HepG2 (cell line): Measurements from ENCODE around the gene HS3ST3B1. TPM values are rescaled to one million over a fixed set of nuclear protein-coding genes. Genes with fewer than 3 reads are reported as not detected.

Source experiments
- ATAC-seq: fragments of 200-7000 bp; cut with Tn5 transposase; 3 replicates; pipeline ENCODE4 v1.9.1; 2020; ENCODE audit warnings: mild to moderate bottlenecking, moderate library complexity
- BruUV-seq: library from RNA; stranded (reverse); fragments of 400-500 nt; replicated peaks from 2 replicates; lab custom pipeline; 2021; lab: Mats Ljungman, UMichigan
- CTCF ChIA-PET: fragments of 300-600 bp; formaldehyde crosslinking; extraction: SDS; loops from one replicate; lab custom pipeline; 2021; ENCODE audit warnings: low total read pairs, inconsistent platforms, low intra/inter-chr PET ratio; lab: Yijun Ruan, JAX
- POLR2A ChIA-PET: fragments of 350-600 bp; sonication (Branson Sonifier 250); formaldehyde crosslinking; loops from one replicate; lab custom pipeline; 2020; ENCODE audit warnings: antibody characterized with exemption, inconsistent platforms; lab: Yijun Ruan, JAX
- DNase-seq: peaks from one replicate; pipeline ENCODE4 v3.0.0-alpha.2; 2015; ENCODE audit warnings: low spot score
- FAIRE-seq: peaks from 3 replicates; lab custom pipeline; 2011; peaks lifted over from hg19 to GRCh38; lab: Jason Lieb, UNC
- H2AFZ ChIP-seq: one replicate; pipeline ENCODE4 v1.6.1; 2011; ENCODE audit warnings: low read length, inconsistent platforms
- H3K27ac ChIP-seq: fragments of 300-600 bp; 3 replicates; pipeline ENCODE4 v1.8.0; 2011; ENCODE audit warnings: mixed run types, mild to moderate bottlenecking, mixed read lengths, low read length, inconsistent platforms; ENCODE audit not compliant: insufficient read depth; ENCODE audit errors: extremely low read length
- H3K27me3 ChIP-seq, 2 experiments: fragments of 200-600 bp in 1 of 2; 2 replicates in 1 of 2; 3 replicates in 1 of 2; pipeline versions ENCODE4 v1.6.0 to v1.8.0; 2011; ENCODE audit warnings: low read length in 2 of 2, mild to moderate bottlenecking in 2 of 2, moderate library complexity in 2 of 2, inconsistent platforms in 1 of 2; ENCODE audit not compliant: insufficient read depth in 2 of 2, control insufficient read depth in 1 of 2
- H3K36me3 ChIP-seq, 2 experiments: fragments of 200-600 bp in 1 of 2; replicated peaks in 1 of 2; 2 replicates in 1 of 2; 3 replicates in 1 of 2; pipeline versions ENCODE4 v1.5.1 to v1.8.0; 2011; ENCODE audit warnings: low read length in 2 of 2, inconsistent platforms in 1 of 2; ENCODE audit not compliant: insufficient read depth in 2 of 2, control insufficient read depth in 1 of 2
- H3K4me1 ChIP-seq: 2 replicates; pipeline ENCODE4 v1.5.1; 2012; ENCODE audit warnings: low read length, inconsistent platforms; ENCODE audit not compliant: insufficient read depth
- H3K4me2 ChIP-seq: 2 replicates; pipeline ENCODE4 v1.6.0; 2011; ENCODE audit warnings: low read depth, low read length, inconsistent platforms
- H3K4me3 ChIP-seq, 3 experiments: fragments of 200-600 bp in 1 of 3; sonication (generic), shearing (Covaris generic) in 1 of 3; replicated peaks in 1 of 3; 2 replicates each; pipeline ENCODE4 v1.5.1; 2011 to 2016; ENCODE audit warnings: low read length in 3 of 3, inconsistent platforms in 2 of 3, low read depth in 2 of 3, mild to moderate bottlenecking in 2 of 3, control low read depth in 1 of 3, mixed read lengths in 1 of 3; ENCODE audit not compliant: insufficient read depth in 1 of 3
- H3K79me2 ChIP-seq: one replicate; pipeline ENCODE4 v1.6.1; 2011; ENCODE audit warnings: low read length, inconsistent platforms; ENCODE audit not compliant: insufficient read depth
- H3K9ac ChIP-seq: 2 replicates; pipeline ENCODE4 v1.6.0; 2011; ENCODE audit warnings: mild to moderate bottlenecking, low read depth, low read length, inconsistent platforms; ENCODE audit not compliant: insufficient read depth
- H3K9me3 ChIP-seq: 2 replicates; pipeline ENCODE4 v1.5.1; 2012; ENCODE audit warnings: mild to moderate bottlenecking, low read length
- H4K20me1 ChIP-seq: 2 replicates; pipeline ENCODE4 v1.6.0; 2011; ENCODE audit warnings: inconsistent platforms, mild to moderate bottlenecking, low read length, moderate library complexity; ENCODE audit not compliant: insufficient read depth
- ATM ChIP-seq: fragments of 450-650 bp; IDR thresholded peaks from 2 replicates; pipeline ENCODE4 v1.7.1; 2017; ENCODE audit warnings: mild to moderate bottlenecking, borderline replicate concordance
- BHLHE40 ChIP-seq: IDR thresholded peaks from 2 replicates; pipeline ENCODE4 v1.6.1; 2011; ENCODE audit warnings: low read length, improper control_type of control experiment
- CBFB ChIP-seq: sonication (generic); formaldehyde crosslinking; IDR thresholded peaks from 2 replicates; pipeline ENCODE4 v1.4.0; 2020; ENCODE audit warnings: missing genetic modification reagents
- CREB1 ChIP-seq, 2 experiments: fragments of 450-650 bp in 1 of 2; IDR thresholded peaks; 2 replicates each; pipeline ENCODE4 v1.6.1; 2016 to 2017; ENCODE audit warnings: control low read depth in 1 of 2, mild to moderate bottlenecking in 1 of 2, missing compliant biosample characterization in 1 of 2, missing genetic modification characterization in 1 of 2
- HNRNPK ChIP-seq: fragments of 200-400 bp; formaldehyde crosslinking; IDR thresholded peaks from 2 replicates; pipeline ENCODE4 v1.6.1; 2018; ENCODE audit warnings: low read length, low read depth, moderate library complexity, mild to moderate bottlenecking; ENCODE audit not compliant: poor library complexity, severe bottlenecking
- IRF2 ChIP-seq: IDR thresholded peaks from 2 replicates; pipeline ENCODE4 v1.6.1; 2018; ENCODE audit warnings: missing genetic modification reagents, missing compliant biosample characterization
- NFIC ChIP-seq: IDR thresholded peaks from 2 replicates; pipeline ENCODE4 v1.6.1; 2012; ENCODE audit warnings: mild to moderate bottlenecking, low read length, inconsistent platforms
- NONO ChIP-seq, 2 experiments: fragments of 450-650 bp in 1 of 2; sonication (generic) in 1 of 2; formaldehyde crosslinking in 1 of 2; IDR thresholded peaks in 1 of 2; conservative IDR thresholded peaks in 1 of 2; 2 replicates each; pipeline versions ENCODE4 v1.6.1 to v1.8.0; 2017 to 2022; ENCODE audit warnings: mild to moderate bottlenecking in 1 of 2, missing genetic modification reagents in 1 of 2, moderate library complexity in 1 of 2
- NR1H2 ChIP-seq: sonication (generic); formaldehyde crosslinking; IDR thresholded peaks from 2 replicates; pipeline ENCODE4 v1.8.1; 2022; ENCODE audit warnings: low read depth, missing genetic modification reagents, borderline replicate concordance
- SAP130 ChIP-seq: IDR thresholded peaks from 2 replicates; pipeline ENCODE4 v1.6.1; 2016; ENCODE audit warnings: low read depth
- SSRP1 ChIP-seq: IDR thresholded peaks from 2 replicates; pipeline ENCODE4 v1.6.1; 2016; ENCODE audit warnings: control low read depth
- YY1 ChIP-seq: IDR thresholded peaks from 2 replicates; pipeline ENCODE4 v1.6.1; 2011; ENCODE audit warnings: low read length, low read depth, moderate library complexity, mild to moderate bottlenecking; ENCODE audit not compliant: insufficient read depth, insufficient replicate concordance
- ZC3H4 ChIP-seq: sonication (generic); formaldehyde crosslinking; IDR thresholded peaks from 2 replicates; pipeline ENCODE4 v1.4.0; 2020; ENCODE audit warnings: missing genetic modification reagents, borderline replicate concordance
- ZMYM3 ChIP-seq: sonication (generic); formaldehyde crosslinking; IDR thresholded peaks from 2 replicates; pipeline ENCODE4 v1.5.1; 2020; ENCODE audit warnings: mild to moderate bottlenecking, missing genetic modification reagents
- ZNF101 ChIP-seq: sonication (generic); formaldehyde crosslinking; IDR thresholded peaks from 2 replicates; pipeline ENCODE4 v1.4.0; 2020; ENCODE audit warnings: mild to moderate bottlenecking, low read depth, missing genetic modification reagents, borderline replicate concordance
- ZNF33A ChIP-seq: sonication (generic); formaldehyde crosslinking; IDR thresholded peaks from 2 replicates; pipeline ENCODE4 v1.5.1; 2020; ENCODE audit warnings: missing genetic modification reagents, mild to moderate bottlenecking, moderate library complexity, borderline replicate concordance
- ZNF747 ChIP-seq: sonication (generic); formaldehyde crosslinking; IDR thresholded peaks from 2 replicates; pipeline ENCODE4 v1.8.1; 2023; ENCODE audit warnings: missing genetic modification reagents, mild to moderate bottlenecking, borderline replicate concordance
- WGBS: methylation state at CpG from one replicate; pipeline ENCODE4 v1.1.6; 2017; ENCODE audit warnings: low lambda C conversion rate; 5-methylcytosine and 5-hydroxymethylcytosine counted together
- in situ Hi-C: cut with HindIII; loops from 2 replicates; pipeline ENCODE4 v1.10.0; 2017; ENCODE audit warnings: low pct_unique_long_range_greater_than_20kb; ENCODE audit not compliant: extremely low pct_ligation_motif_present
- intact Hi-C: fragments of 100-400 bp; cut with micrococcal nuclease; formaldehyde crosslinking; loops from one replicate; pipeline ENCODE4 v1.10.0; 2022; ENCODE audit not compliant: unreplicated experiment
- polyA plus RNA-seq, 8 experiments: library from polyadenylated mRNA; depleted of rRNA in 3 of 8; stranded (reverse) in 7 of 8; unstranded in 1 of 8; fragments of >200 nt; fragmentation: Illumina TruSeq in 4 of 8; extraction: Trizol in 4 of 8; gene quantifications; 2 replicates each; pipeline versions ENCODE4 v1.2.1 to v1.2.3, GENCODE V29; 2011 to 2016; ENCODE audit warnings: low read depth in 4 of 8, missing spikeins in 1 of 8, mixed read lengths in 1 of 8; ENCODE audit not compliant: insufficient read depth in 1 of 8
- total RNA-seq, 5 experiments: library from RNA; depleted of rRNA; stranded (reverse); fragments of >200 nt; fragmentation: Illumina TruSeq; extraction: Trizol; gene quantifications; 2 replicates each; pipeline ENCODE4 v1.2.3, GENCODE V29; 2016; ENCODE audit warnings: low read depth in 1 of 5
- TF ChIP-seq, protein P1 (sequence below): sonication (generic); formaldehyde crosslinking; IDR thresholded peaks from 2 replicates; pipeline ENCODE4 v1.5.0; 2020; ENCODE audit warnings: mild to moderate bottlenecking, missing genetic modification reagents, borderline replicate concordance

HS3ST3B1 gene
- total and polyA plus RNA-seq, 2 of the 13 experiments (the other 11 are each of a cell fraction or from before 2014, with no cell fraction given), result 15.7 to 39.5 TPM

DNA sequence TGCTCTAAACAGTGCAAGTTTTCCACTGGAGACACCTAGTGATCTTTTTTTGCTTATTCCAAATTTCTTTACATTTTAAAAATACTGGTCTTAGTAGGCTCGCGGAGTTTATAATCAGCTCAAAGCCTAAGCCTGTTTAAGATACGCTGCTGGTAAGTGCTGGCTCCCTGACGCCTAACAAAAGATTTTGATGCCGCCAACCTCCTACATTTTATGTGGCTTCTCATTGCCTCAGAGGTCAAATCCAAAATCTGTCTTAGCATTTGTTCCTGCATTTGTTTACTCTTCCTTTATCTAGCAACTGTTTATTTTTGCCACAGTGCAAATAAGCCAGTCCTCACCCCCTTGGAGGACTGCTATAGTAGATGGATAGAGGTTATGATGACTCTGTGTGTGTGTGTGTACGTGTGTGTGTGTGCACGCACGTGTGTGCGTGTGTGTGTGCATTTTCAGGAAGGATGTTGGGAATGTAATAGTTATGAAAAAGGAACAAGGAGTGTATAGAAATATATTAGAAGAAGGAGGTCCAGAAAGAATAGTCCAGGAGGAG lies 24.8 kb downstream of the HS3ST3B1 start:
- in situ Hi-C loops, result no loop called here
- CTCF ChIA-PET, result no interaction called here
- TF ChIP-seq ATM (no peak), ZNF101 (CRISPR knock-in tag) (no peak), NFIC (peak; percentile 55; the same call in 1 of the 2 replicates), BHLHE40 (peak; percentile 89), IRF2 (CRISPR knock-in tag) (no peak), ZMYM3 (no peak), CBFB (CRISPR knock-in tag) (no peak), SSRP1 (peak; percentile 35; the same call in 1 of the 2 replicates), ZNF747 (CRISPR knock-in tag) (no peak), ZNF33A (CRISPR knock-in tag) (0 out of 2 replicates have a peak, but pooled peaks have one; percentile 25), NONO (IDR thresholded peaks at IDR 0.05) (no peak), NONO (CRISPR knock-in tag; conservative IDR thresholded peaks at IDR 0.05) (peak; percentile 43; the same call in 1 of the 2 replicates), ZC3H4 (CRISPR knock-in tag) (no peak), CREB1 (IDR thresholded peaks at IDR 0.05) (no peak), CREB1 (CRISPR knock-in tag; IDR thresholded peaks at IDR 0.05) (peak; percentile 46; the same call in 1 of the 2 replicates), NR1H2 (CRISPR knock-in tag) (no peak), HNRNPK (no peak), SAP130 (peak; percentile 60), YY1 (no peak)
- TF ChIP-seq, protein P1, sequence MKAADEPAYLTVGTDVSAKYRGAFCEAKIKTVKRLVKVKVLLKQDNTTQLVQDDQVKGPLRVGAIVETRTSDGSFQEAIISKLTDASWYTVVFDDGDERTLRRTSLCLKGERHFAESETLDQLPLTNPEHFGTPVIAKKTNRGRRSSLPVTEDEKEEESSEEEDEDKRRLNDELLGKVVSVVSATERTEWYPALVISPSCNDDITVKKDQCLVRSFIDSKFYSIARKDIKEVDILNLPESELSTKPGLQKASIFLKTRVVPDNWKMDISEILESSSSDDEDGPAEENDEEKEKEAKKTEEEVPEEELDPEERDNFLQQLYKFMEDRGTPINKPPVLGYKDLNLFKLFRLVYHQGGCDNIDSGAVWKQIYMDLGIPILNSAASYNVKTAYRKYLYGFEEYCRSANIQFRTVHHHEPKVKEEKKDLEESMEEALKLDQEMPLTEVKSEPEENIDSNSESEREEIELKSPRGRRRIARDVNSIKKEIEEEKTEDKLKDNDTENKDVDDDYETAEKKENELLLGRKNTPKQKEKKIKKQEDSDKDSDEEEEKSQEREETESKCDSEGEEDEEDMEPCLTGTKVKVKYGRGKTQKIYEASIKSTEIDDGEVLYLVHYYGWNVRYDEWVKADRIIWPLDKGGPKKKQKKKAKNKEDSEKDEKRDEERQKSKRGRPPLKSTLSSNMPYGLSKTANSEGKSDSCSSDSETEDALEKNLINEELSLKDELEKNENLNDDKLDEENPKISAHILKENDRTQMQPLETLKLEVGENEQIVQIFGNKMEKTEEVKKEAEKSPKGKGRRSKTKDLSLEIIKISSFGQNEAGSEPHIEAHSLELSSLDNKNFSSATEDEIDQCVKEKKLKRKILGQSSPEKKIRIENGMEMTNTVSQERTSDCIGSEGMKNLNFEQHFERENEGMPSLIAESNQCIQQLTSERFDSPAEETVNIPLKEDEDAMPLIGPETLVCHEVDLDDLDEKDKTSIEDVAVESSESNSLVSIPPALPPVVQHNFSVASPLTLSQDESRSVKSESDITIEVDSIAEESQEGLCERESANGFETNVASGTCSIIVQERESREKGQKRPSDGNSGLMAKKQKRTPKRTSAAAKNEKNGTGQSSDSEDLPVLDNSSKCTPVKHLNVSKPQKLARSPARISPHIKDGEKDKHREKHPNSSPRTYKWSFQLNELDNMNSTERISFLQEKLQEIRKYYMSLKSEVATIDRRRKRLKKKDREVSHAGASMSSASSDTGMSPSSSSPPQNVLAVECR, result 0 out of 2 replicates have a peak, but pooled peaks have one; percentile 36

More for the DNA sequence above, 24.8 kb downstream of the HS3ST3B1 start:
- DNase-seq (peak; percentile 74), ATAC-seq (peak; percentile 62), FAIRE-seq (peak; percentile 49)
- POLR2A ChIA-PET, result no interaction called here
- Histone ChIP-seq H2AFZ (no peak overlapping the region), H3K9ac (no peak overlapping the region), H3K79me2 (peaks cover 97% of the 10 kb centered on the region), H3K4me2 (peak overlapping the region; percentile 32), H3K27ac (peak overlapping the region; percentile 48), H3K36me3 (peaks cover 0 to 10% of the 10 kb centered on the region in 2 experiments; a peak in 3 of 5 replicates), H4K20me1 (peaks cover 45% of the 10 kb centered on the region), H3K4me3 (no peak overlapping the region), H3K27me3 (no peaks in the 10 kb centered on the region), H3K9me3 (no peaks in the 10 kb centered on the region), H3K4me1 (peaks cover 95% of the 10 kb centered on the region)
- intact Hi-C loops, result loop anchor here (1.0 kb wide), 1 partner anchor 49 kb away; no protein-coding TSS in a partner anchor
- BruUV-seq, result no TSS peak
- WGBS, result 54% methylated on average over 9 of the region's 9 CpGs
